COR-L47 (cell line): ENCODE data around the gene ZNF792.
A peak's percentile ranks its signal among the peaks of the same experiment; 100 is the strongest.
"Not testable (repeated sequence)": the region's sequence is repeated elsewhere in the genome, so short reads cannot be mapped to it uniquely, and the experiment has no call there.

Experiments
- DNase-seq: peaks from one replicate; lab custom pipeline; 2025; lab: John Stamatoyannopoulos, UW

The ZNF792 gene

DNA sequence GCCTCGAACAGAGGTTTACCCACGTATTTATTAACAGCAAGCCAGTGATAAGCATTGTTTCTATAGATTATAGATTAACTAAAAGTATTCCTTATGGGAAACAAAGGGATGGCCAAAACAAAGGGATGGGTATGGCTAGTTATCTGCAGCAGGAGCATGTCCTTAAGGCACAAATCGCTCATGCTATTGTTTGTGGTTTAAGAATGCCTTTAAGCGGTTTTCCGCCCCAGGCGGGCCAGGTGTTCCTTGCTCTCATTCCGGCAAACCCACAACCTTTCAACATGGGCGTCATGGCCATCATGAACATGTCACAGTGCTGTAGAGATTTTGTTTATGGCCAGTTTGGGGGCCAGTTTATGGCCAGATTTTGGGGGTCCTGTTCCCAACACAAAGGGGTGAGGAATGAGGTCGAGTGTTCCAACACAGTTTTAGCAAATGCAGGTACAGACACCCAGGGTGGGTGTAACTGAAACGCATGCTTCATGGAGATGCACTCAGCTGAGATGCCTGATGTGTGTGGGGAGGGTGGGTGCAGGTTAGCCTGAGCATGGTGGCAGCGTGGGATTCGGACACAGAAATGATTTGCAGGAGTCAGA lies 6.3 kb upstream of the ZNF792 start:
- DNase-seq, result not testable (repeated sequence)

DNA sequence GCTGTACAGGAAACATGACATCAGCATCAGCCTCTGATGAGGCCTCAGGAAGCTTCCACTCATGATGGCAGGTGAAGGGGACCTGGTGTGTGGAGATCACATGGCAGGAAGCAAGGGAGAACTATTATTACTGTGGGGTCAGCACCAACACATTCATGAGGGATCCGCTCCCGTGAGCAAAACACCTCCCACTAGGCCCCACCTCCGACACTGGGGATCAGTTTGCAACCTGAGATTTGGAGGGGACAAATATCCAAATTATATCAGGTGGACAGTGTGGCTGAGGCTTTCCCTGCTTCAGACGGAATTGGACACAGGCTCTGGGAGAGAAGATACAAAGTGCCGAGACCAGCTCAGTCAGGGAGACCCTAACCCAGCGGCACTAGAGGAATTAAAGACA lies 5.7 kb upstream of the ZNF792 start:
- DNase-seq, result no peak

- no peak for DNase-seq
Observed at GRCh38 chr19:34967551-34967950, 3.5 kb upstream of the ZNF792 start.

GRCh38 chr19:34965505-34965904 lies 1.5 kb upstream of the ZNF792 start:
- DNase-seq, result not testable (repeated sequence)

DNA sequence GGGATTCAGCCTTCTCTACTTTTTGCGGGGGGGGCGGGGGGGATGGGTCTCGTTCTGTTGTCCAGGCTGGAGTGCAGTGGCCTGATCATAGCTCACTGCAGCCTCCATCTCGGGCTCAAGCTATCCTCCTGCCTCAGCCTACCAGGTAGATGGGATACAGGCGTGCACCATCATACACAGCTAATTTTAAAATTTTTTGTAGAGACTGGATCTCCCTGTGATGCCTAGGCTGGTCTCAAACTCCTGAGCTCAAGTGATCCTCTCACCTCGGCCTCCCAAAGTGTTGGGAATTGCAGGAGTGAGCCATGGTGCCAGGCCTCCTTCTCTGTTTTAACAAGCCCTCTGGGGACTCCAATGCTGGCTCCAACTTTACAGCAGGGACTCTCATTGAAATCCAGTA lies 569 bp upstream of the ZNF792 start:
- no peak for DNase-seq

DNA sequence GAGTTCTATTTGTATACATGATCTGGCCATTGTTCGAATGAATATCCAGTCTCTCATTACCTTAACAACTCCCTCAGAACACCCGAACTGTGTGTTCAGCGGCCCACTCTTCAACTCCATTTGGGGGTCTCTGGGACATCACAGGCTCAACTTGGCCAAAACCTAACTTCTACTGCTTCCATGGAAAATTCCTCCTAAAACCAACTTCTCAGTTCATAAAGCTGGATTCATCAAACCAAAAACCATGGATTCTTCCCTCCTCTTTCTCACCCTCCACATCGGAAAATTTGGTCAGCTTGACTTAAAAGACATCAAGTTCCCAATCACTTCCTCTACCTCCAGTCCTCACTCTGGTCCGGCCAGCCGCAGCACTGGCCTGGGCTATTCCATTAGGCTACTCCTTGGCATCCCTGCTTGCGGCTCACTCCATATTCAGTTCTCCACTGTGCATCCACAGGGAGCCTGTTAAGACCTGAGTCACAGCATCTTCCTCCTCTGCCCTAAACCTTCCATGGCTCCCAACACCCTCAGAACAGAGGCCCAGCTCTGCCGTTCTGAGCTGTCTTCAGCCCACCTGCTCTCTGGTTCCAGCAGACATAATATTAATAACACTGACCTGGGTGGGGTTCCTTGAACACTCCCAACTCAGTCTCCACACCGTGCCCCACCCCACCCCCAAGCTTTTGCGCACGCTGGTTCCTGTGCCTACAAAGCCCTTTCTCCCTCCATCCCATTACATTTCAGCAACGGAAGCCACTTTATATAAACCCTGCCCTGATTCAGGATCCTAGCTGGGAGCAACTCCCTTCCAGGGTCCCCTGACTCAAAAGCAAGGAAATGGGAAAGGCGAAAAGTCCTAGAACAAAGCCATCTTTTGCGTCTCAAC lies 1.1 kb downstream of the ZNF792 start:
- DNase-seq, result no peak

DNA sequence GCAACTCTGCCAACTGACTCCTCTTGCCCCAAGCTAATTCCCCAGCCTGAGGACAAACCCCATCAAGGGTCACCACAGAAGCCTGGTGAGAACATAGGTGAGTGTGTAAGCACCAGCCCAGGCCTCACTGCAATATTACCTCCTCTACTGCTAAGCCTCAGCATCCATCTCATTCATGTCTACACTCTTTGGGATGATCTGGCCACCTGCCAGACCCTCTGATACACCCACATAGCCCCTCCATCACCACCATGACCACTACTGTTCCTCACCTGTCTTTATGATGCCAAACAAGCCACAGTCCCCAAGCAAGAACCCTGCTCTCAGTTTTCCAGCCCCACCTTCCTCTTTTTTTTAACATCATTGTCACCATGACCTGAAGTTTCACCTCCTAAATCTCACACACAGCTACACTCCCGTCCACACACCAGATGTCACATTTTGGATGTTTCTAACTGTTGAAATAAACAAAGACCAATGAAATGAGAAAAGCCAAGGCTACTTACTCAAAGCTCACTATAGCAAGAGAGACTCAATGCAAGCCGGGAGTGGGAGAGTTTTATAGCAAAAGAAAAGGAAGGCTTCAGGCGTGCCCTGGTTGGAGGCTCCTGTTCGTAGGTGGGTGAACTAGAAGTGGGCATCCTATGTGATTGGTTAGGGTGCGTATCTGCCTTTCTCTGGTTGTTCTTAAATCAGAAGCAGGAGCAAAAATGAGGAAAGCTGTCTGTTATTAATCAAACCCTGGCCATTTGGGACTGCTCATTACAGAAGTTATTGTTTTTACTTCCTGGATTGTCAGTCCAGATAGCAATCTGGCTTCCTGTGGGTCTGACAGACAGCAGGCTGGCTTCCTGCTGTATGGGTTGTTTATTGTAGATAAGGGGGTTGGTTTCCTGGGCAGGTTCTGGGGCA lies 2.0 kb downstream of the ZNF792 start:
- DNase-seq, result no peak

- no peak for DNase-seq
Observed at GRCh38 chr19:34960940-34961679, 2.9 kb downstream of the ZNF792 start.

- DNase-seq, result no peak
Observed at GRCh38 chr19:34960103-34960805, 3.8 kb downstream of the ZNF792 start.

DNA sequence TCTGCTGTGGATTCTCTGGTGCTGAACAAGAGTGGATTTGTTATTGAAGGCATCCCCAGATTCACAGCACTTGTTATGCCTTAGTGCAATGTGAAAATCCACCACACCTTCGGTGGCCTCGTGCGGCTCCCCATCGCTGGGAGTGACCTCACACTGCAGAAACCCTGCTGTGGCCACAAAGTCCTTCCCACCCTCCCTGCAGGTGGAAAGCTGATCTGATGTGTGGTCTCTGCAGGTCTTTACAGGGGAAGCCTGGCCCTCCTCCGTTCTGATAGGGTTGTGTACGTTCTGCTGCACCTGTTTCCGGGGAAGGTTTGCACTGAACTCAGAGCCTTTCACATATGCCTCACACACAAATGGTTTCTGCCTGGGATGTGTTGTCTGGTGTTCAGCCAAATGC lies 5.0 kb downstream of the ZNF792 start:
- no peak for DNase-seq

DNA sequence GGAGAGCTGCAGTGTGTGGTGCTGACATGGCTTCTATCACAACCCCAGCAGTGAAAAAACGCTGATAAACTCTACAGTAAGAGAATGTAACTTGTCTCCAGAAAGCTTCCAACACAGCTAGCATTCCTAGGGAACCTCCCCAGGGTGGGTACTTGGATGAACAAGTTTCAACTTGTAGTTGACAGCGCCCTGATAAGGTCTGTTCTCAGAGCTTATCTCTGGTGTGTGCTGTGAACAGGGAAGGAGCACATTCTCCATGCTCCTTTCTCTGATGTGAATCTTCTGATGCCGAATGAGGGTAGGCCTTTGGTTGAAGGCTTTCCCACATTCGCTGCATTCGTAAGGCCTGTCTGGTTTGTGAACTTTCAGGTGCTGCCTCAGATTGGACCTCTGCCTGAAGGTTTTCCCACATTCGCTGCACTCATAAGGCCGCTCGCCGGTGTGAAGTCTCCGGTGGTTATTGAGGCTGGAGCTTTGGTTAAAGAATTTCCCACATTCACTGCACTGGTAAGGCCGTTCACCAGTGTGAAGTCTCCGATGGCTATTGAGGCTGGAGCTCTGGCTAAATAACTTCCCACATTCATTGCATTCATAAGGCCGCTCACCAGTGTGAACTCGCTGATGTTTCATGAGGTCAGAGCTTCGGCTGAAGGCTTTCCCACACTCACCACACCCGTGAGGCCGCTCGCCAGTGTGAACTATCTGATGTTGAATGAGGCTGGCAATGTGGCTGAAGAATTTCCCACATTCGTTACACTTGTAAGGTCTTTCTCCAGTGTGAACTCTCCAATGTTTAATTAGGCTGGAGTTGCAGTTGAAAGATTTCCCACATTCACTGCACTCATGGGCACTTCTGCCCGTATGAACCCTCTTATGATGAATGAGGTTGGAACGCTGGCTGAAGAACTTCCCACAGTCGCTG lies 5.9 kb downstream of the ZNF792 start:
- DNase-seq, result no peak

DNA sequence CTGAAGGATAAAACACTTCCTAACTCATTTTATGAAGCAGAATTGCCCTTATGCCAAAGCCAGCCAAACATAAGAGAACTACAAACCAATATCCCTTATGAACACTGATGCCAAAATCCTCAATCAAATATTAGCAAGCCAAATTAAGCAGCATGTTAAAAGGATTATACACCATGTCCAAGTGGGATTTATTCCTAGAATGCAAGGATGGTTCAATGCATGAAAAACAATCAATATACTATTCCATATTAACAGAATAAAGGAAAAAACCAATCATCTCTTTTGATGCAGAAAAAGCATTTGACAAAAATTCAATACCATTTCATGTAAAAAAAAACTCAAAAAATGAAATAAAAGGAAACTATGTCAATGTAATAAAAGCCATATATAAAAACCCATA lies 10.9 kb downstream of the ZNF792 start:
- no peak for DNase-seq

- DNase-seq, result no peak
Observed at GRCh38 chr19:34943861-34944573, 20.0 kb downstream of the ZNF792 start.

- DNase-seq, result no peak
Observed at GRCh38 chr19:34938886-34939285, 25.1 kb downstream of the ZNF792 start.

GRCh38 chr19:34936184-34936583 lies 27.8 kb downstream of the ZNF792 start:
- DNase-seq, result no peak

DNA sequence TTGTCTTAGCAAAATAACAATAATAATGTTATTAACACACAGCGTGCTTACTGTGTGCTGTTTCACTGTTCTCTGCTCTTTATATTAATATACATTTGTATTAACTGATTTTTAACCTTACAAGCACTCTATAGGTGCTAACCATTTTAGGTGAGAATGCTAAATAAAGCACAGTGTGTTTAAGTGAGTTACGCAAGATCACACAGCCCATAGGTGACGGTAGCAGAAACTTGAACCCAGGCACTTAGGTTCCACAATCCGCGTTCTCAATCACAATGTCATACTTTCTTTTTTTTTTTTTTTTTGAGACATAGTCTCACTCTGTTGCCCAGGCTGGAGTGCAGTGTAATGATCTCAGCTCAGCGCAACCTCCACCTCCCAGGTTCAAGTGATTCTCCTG lies 31.5 kb downstream of the ZNF792 start:
- DNase-seq, result no peak

DNA sequence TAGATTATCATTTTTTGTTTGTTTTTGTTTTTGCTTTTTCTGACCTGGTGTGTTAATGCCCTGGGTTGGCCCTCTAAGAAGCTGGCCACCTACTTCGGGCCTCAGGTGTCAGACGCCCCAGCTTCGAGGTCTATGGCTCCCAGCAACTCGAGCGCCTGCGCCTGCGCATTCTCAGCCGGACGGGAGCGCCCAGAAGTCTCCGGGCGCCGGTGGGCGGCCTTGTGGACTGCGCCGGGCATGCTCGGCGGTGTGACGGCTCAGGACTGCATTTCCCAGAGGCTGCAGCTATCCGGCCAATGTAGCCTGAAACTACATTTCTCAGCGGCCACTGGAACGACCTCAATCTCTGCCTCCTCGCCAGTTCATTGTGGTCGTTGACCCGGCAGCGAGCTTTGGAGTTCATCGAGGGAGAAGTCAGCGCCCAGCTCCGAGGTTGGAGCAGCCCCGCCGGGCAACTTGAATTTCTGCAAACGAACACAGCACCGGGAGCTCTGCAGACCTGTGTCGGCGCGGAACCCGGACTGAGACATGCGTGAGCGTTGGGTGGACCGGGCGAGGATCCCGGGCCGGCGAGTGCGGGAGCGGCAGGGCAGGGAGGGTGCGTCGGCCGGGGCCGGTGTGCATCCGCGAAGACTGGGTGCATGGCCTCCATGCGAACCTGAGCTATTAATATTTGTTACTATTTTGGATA lies 37.2 kb downstream of the ZNF792 start, which contains the start of gene ZNF30:
TSS of gene ZNF30 (plus strand) at position 219 of the 691 bp plus-strand sequence. CDS start 3,045 bp downstream, outside the sequence.
- DNase-seq, result peak; percentile 15

DNA sequence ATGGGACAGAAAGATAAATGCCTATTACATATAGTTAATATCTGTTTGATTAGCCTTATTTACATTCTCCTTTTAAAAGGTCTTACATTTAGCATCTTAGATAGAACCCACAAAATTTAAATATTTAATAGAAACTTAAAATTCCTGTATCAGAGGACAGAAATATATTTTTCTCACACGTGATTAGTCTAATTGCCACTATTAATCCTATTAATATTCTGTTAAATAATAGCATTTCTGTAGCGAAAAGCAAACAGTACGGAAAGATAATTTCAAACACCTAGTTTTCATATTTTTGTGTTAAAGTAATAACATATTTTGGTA lies 37.7 kb downstream of the ZNF792 start:
- DNase-seq, result no peak
